DND-41 (cell line): ENCODE results near the gene MYL6B.

ENCODE experiments used
- ATAC-seq: fragments of 200-7000 bp; cut with Tn5 transposase; 3 replicates; pipeline ENCODE4 v1.9.1; 2021; ENCODE audit warnings: low read depth; ENCODE audit not compliant: insufficient read depth
- DNase-seq: peaks from one replicate; pipeline ENCODE4 v3.0.0-alpha.2; 2020
- H2AFZ ChIP-seq: 2 replicates; pipeline ENCODE4 v1.6.0; 2012; ENCODE audit warnings: low read depth, low read length
- H3K27ac ChIP-seq: 2 replicates; pipeline ENCODE4 v1.5.1; 2012; ENCODE audit warnings: low read length, inconsistent platforms
- H3K27me3 ChIP-seq: fragments of 200-600 bp; sonication (generic); 2 replicates; pipeline ENCODE4 v1.6.0; 2012; ENCODE audit warnings: low read length, mild to moderate bottlenecking, inconsistent platforms; ENCODE audit not compliant: insufficient read depth, poor library complexity
- H3K36me3 ChIP-seq: 2 replicates; pipeline ENCODE4 v1.5.1; 2012; ENCODE audit warnings: low read length, inconsistent platforms; ENCODE audit not compliant: insufficient read depth
- H3K4me1 ChIP-seq: 2 replicates; pipeline ENCODE4 v1.5.1; 2012; ENCODE audit warnings: mild to moderate bottlenecking, low read length; ENCODE audit not compliant: insufficient read depth
- H3K4me2 ChIP-seq: 2 replicates; pipeline ENCODE4 v1.6.0; 2012; ENCODE audit warnings: mild to moderate bottlenecking, moderate library complexity, low read length, inconsistent platforms; ENCODE audit not compliant: insufficient read depth
- H3K4me3 ChIP-seq, 2 experiments: fragments of 200-600 bp in 1 of 2; shearing (Covaris generic) in 1 of 2; 2 replicates each; pipeline ENCODE4 v1.5.1; 2012 to 2016; ENCODE audit warnings: inconsistent platforms in 2 of 2, low read length in 2 of 2, mild to moderate bottlenecking in 2 of 2, low read depth in 1 of 2, moderate library complexity in 1 of 2
- H3K79me2 ChIP-seq: 2 replicates; pipeline ENCODE4 v1.6.0; 2012; ENCODE audit warnings: low read length, inconsistent platforms; ENCODE audit not compliant: insufficient read depth
- H3K9ac ChIP-seq: 2 replicates; pipeline ENCODE4 v1.6.0; 2012; ENCODE audit warnings: low read depth, mild to moderate bottlenecking, inconsistent platforms, low read length, moderate library complexity
- H3K9me3 ChIP-seq: 2 replicates; pipeline ENCODE4 v1.5.1; 2012; ENCODE audit warnings: low read length, moderate library complexity, mild to moderate bottlenecking, inconsistent platforms; ENCODE audit not compliant: insufficient read depth, severe bottlenecking
- H4K20me1 ChIP-seq: 2 replicates; pipeline ENCODE4 v1.6.0; 2012; ENCODE audit warnings: low read length; ENCODE audit not compliant: insufficient read depth
- EZH2 ChIP-seq: IDR thresholded peaks from 3 replicates; pipeline ENCODE4 v1.6.1; 2012; ENCODE audit warnings: borderline replicate concordance, low read depth, mild to moderate bottlenecking, moderate library complexity, low read length, inconsistent platforms; ENCODE audit not compliant: severe bottlenecking
- TF ChIP-seq, protein P1 (sequence below): IDR thresholded peaks from 2 replicates; pipeline ENCODE4 v1.5.1; 2012; ENCODE audit warnings: borderline replicate concordance, low read length, moderate library complexity, mild to moderate bottlenecking; ENCODE audit not compliant: poor library complexity, severe bottlenecking; ENCODE audit errors: extremely low read depth

MYL6B gene

DNA sequence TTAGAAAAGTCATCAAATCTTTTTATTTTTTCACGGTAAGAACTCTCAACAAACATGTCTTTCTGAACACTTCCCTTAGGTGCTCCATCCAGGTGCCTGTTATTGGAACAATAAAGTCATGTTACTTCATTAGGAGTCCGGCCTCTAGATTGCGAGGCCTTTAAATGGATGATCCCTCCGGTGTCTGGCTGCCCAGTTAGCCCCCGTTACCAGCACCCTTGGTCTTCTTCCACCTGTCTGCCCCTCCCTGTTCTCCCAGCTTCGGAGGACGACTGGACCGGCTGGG, 48.6 kb upstream of the MYL6B start:
- Histone ChIP-seq H4K20me1 (peaks cover 29% of the 10 kb centered on the region), H3K79me2 (peaks cover 47% of the 10 kb centered on the region), H3K4me2 (peak overlapping the region; percentile 80), H2AFZ (peak overlapping the region; percentile 79), H3K9ac (peak overlapping the region; percentile 94), H3K36me3 (peaks cover 43% of the 10 kb centered on the region), H3K27ac (peak overlapping the region; percentile 86), H3K4me3 (peak overlapping the region; percentile 40 to 72; a peak in 3 of 4 replicates), H3K4me1 (peaks cover 47% of the 10 kb centered on the region), H3K27me3 (no peaks in the 10 kb centered on the region), H3K9me3 (no peaks in the 10 kb centered on the region)
- DNase-seq (no peak), ATAC-seq (no peak)
- TF ChIP-seq, protein P1, sequence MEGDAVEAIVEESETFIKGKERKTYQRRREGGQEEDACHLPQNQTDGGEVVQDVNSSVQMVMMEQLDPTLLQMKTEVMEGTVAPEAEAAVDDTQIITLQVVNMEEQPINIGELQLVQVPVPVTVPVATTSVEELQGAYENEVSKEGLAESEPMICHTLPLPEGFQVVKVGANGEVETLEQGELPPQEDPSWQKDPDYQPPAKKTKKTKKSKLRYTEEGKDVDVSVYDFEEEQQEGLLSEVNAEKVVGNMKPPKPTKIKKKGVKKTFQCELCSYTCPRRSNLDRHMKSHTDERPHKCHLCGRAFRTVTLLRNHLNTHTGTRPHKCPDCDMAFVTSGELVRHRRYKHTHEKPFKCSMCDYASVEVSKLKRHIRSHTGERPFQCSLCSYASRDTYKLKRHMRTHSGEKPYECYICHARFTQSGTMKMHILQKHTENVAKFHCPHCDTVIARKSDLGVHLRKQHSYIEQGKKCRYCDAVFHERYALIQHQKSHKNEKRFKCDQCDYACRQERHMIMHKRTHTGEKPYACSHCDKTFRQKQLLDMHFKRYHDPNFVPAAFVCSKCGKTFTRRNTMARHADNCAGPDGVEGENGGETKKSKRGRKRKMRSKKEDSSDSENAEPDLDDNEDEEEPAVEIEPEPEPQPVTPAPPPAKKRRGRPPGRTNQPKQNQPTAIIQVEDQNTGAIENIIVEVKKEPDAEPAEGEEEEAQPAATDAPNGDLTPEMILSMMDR: no peak
- no peak for TF ChIP-seq EZH2

DNA sequence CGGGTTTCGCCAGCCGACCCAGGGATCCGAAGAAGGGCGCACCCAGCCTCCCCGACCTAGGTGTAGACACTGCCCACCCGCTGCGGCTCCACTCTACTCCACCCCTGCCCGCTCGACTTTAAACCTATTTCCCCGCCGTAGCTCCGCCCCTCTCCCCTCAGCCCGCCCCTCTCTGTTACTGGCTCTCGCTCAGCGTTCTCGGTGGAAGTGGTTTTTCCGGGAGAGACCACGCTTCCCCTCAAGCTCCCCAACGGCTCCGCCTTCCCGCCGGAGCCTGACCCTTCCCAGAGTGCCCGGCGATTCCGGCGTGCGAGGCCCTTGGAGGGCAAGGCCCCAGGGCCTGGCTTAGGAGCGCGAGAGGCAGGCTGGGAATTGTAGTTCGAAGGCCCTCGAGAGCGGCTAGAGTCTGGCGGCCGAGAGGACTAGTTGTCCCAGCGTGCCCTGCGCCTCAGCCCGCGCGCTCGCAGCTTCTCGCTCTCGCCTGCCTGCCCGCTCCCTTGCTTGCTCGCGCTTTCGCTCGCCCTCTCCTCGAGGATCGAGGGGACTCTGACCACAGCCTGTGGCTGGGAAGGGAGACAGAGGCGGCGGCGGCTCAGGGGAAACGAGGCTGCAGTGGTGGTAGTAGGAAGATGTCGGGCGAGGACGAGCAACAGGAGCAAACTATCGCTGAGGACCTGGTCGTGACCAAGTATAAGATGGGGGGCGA, 48.1 kb upstream of the MYL6B start, which contains the start of gene PA2G4:
Gene PA2G4, plus strand, starts transcription at position 451 of the 706 bp plus-strand sequence. Its CDS starts 179 bp downstream, at position 630.
- no peak for TF ChIP-seq EZH2
- TF ChIP-seq, protein P1: no peak
- Histone ChIP-seq H3K9me3 (no peaks in the 10 kb centered on the region), H3K4me1 (peaks cover 47% of the 10 kb centered on the region), H3K27me3 (no peaks in the 10 kb centered on the region), H3K79me2 (peaks cover 47% of the 10 kb centered on the region), H3K36me3 (peaks cover 48% of the 10 kb centered on the region), H4K20me1 (peaks cover 29% of the 10 kb centered on the region), H3K4me2 (peak within 1 kb of the TSS; percentile 80), H3K4me3 (peak within 1 kb of the TSS; percentile 71 to 72), H2AFZ (peak within 1 kb of the TSS; percentile 79), H3K9ac (peak within 1 kb of the TSS; percentile 94), H3K27ac (peak within 1 kb of the TSS; percentile 92)
- peak; percentile 99 for DNase-seq
- ATAC-seq: peak; percentile 93

DNA sequence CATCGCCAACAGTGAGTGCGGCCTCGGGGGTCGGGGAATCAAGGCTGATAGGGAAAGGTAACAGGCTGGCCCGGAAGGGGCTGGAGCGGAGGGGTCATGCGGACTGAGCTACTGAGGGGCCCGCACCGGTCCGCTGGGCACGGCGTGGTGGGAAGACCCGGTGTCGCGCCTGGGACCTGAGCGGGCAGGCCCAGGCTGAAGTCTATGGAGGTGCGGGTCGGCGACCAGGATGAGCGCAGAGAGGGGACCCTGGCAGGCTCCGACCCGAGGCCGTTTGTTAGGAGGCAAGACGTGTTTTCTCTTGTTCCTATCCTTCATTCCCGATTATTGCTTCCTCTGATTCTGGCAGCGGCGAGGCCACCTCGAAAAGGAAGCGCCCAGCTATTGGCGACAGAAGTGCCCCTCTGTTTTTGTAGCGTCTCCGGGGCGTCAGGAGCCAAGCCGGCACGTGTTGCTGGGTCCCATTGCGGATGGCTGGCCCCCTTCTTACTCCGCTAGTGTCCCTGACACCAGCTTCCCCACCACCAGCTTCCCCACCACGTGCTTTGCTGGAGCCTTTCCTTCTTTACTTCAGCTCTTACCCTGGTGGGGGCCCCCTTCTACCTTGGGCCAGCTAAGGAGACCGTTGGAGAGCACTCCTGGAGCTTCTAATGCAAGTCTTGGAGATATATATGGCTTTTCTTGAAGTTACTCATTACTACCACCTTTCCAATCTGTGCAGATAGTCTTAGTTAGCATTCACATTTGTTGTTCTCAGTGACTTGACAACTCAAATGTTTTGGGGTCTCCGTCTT, 47.4 kb upstream of the MYL6B start:
- peak overlapping the region; percentile 92 for H3K27ac ChIP-seq
- H3K79me2 ChIP-seq: peaks cover 50% of the 10 kb centered on the region
- H3K9me3 ChIP-seq: no peaks in the 10 kb centered on the region
- no peaks in the 10 kb centered on the region for H3K27me3 ChIP-seq
- peak overlapping the region; percentile 80 for H3K4me2 ChIP-seq
- ATAC-seq (peak; percentile 2; the same call in 2 of the 3 replicates), DNase-seq (peak; percentile 51)
- peaks cover 55% of the 10 kb centered on the region for H3K36me3 ChIP-seq
- H3K9ac ChIP-seq: peak overlapping the region; percentile 94
- peak overlapping the region; percentile 75 for H2AFZ ChIP-seq
- H3K4me1 ChIP-seq: peaks cover 47% of the 10 kb centered on the region
- H3K4me3 ChIP-seq: peak overlapping the region; percentile 71 to 72
- no peak for TF ChIP-seq EZH2
- TF ChIP-seq, protein P1: peak; percentile 11
- peaks cover 29% of the 10 kb centered on the region for H4K20me1 ChIP-seq
